ENCODE data around the gene R3HDM2. TPM values are rescaled to one million over a fixed set of nuclear protein-coding genes. Genes with fewer than 3 reads are reported as not detected.

The R3HDM2 gene
- total RNA-seq, 1 experiment from 2014 or later: 64.0 TPM

DNA sequence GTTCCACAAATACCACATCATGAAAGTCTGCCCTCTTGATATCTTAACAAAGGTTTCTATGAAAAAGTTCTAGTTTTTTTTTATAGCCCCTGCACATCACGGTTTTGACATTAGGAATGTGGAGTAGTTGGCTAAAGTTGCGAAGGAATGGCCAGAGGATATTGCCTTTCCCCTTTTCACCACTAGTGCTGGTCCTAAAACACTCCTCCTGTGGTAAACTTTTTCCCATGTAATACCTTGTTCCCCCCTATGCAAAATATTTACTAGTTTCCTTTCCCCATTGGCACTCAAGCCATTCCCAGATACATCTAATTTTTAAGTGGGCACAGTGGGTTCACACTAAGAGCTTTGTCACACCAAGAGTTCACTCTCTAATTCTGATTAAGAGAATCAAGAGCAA lies 33.4 kb downstream of the R3HDM2 start:
- no peak for DNase-seq (ENCODE audit: low spot score)
- Histone ChIP-seq H3K27ac (ENCODE audit: low read depth, low read length, poor library complexity, severe bottlenecking) (no peak overlapping the region), H3K9me3 (ENCODE audit: low read depth, low read length, poor library complexity, severe bottlenecking) (no peaks in the 10 kb centered on the region), H3K4me1 (ENCODE audit: insufficient read depth, low read length, poor library complexity, severe bottlenecking) (no peaks in the 10 kb centered on the region), H3K27me3 (replicated peaks; ENCODE audit: insufficient read depth, low read depth, low read length, poor library complexity) (no peaks in the 10 kb centered on the region), H3K4me3 (ENCODE audit: low read depth, low read length, poor library complexity, severe bottlenecking) (no peak overlapping the region), H3K36me3 (ENCODE audit: insufficient read depth, low read length, poor library complexity, severe bottlenecking) (peaks cover 4% of the 10 kb centered on the region)
- ChIA-PET POLR2A (ENCODE audit: low non-redundant PET) (no interaction called here), CTCF (no interaction called here)
- intact Hi-C loops (cut with micrococcal nuclease; ENCODE audit: unreplicated experiment): no loop called here
- no peak for TF ChIP-seq CTCF (conservative IDR thresholded peaks at IDR 0.05; ENCODE audit: low read depth, low read length)
- no peak for TF ChIP-seq EZH2 (IDR thresholded peaks at IDR 0.05; ENCODE audit: borderline replicate concordance, low read depth, low read length, poor library complexity, severe bottlenecking)
- no TSS peak for BruUV-seq (replicated peaks)

GRCh38 chr12:57395121-57395520 lies 35.7 kb downstream of the R3HDM2 start:
- H3K27ac ChIP-seq (ENCODE audit: low read depth, low read length, poor library complexity, severe bottlenecking): no peak overlapping the region
- H3K4me3 ChIP-seq (ENCODE audit: low read depth, low read length, poor library complexity, severe bottlenecking): no peak overlapping the region
- no peaks in the 10 kb centered on the region for H3K4me1 ChIP-seq (ENCODE audit: insufficient read depth, low read length, poor library complexity, severe bottlenecking)
- TF ChIP-seq EZH2 (IDR thresholded peaks at IDR 0.05; ENCODE audit: borderline replicate concordance, low read depth, low read length, poor library complexity, severe bottlenecking) (no peak), CTCF (conservative IDR thresholded peaks at IDR 0.05; ENCODE audit: low read depth, low read length) (no peak)
- intact Hi-C loops (cut with micrococcal nuclease; ENCODE audit: unreplicated experiment): no loop called here
- BruUV-seq (replicated peaks): no TSS peak
- H3K9me3 ChIP-seq (ENCODE audit: low read depth, low read length, poor library complexity, severe bottlenecking): no peaks in the 10 kb centered on the region
- H3K36me3 ChIP-seq (ENCODE audit: insufficient read depth, low read length, poor library complexity, severe bottlenecking): peaks cover 4% of the 10 kb centered on the region
- POLR2A ChIA-PET (ENCODE audit: low non-redundant PET): no interaction called here
- no peak for DNase-seq (ENCODE audit: low spot score)
- no peaks in the 10 kb centered on the region for H3K27me3 ChIP-seq (replicated peaks; ENCODE audit: insufficient read depth, low read depth, low read length, poor library complexity)
- CTCF ChIA-PET: no interaction called here

DNA sequence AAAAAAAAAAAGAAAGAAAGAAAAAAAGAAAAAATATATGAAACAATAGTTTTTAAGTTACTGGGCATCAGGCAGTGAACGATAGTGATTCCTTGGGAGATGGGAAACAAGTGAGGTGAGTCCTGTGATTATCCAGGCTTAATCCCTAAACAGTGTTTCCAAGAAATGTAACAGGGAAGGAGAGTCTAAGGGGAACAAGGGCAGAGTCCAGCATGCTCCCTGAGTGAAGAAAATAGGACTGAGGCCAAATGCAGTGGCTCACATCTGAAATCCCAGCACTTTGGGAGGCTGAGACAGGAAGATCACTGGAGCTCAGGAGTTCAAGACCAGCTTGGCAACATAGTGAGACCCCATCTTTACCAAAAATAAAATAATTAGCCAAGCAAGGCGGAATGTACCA lies 40.7 kb downstream of the R3HDM2 start:
- ChIA-PET CTCF (no interaction called here), POLR2A (ENCODE audit: low non-redundant PET) (interaction anchor here (0.6 kb wide), 1 partner anchor 37 kb away, joined by 8 read pairs; no protein-coding TSS in a partner anchor)
- Histone ChIP-seq H3K4me3 (ENCODE audit: low read depth, low read length, poor library complexity, severe bottlenecking) (no peak overlapping the region), H3K27ac (ENCODE audit: low read depth, low read length, poor library complexity, severe bottlenecking) (no peak overlapping the region), H3K27me3 (replicated peaks; ENCODE audit: insufficient read depth, low read depth, low read length, poor library complexity) (no peaks in the 10 kb centered on the region), H3K36me3 (ENCODE audit: insufficient read depth, low read length, poor library complexity, severe bottlenecking) (peaks cover 5% of the 10 kb centered on the region), H3K4me1 (ENCODE audit: insufficient read depth, low read length, poor library complexity, severe bottlenecking) (no peaks in the 10 kb centered on the region), H3K9me3 (ENCODE audit: low read depth, low read length, poor library complexity, severe bottlenecking) (no peaks in the 10 kb centered on the region)
- BruUV-seq (replicated peaks): no TSS peak
- intact Hi-C loops (cut with micrococcal nuclease; ENCODE audit: unreplicated experiment): no loop called here
- TF ChIP-seq EZH2 (IDR thresholded peaks at IDR 0.05; ENCODE audit: borderline replicate concordance, low read depth, low read length, poor library complexity, severe bottlenecking): no peak
- TF ChIP-seq CTCF (conservative IDR thresholded peaks at IDR 0.05; ENCODE audit: low read depth, low read length): no peak
- DNase-seq (ENCODE audit: low spot score): no peak

Data from A673 (cell line).